Activated naive CD4-positive, alpha-beta T cell treated with Interleukin-2 at 50 U/mL for 16 hours (primary cell): Measurements from ENCODE around the gene SARS2.
A peak's percentile ranks its signal among the peaks of the same experiment; 100 is the strongest.

Experiments
- DNase-seq: peaks from one replicate; pipeline ENCODE4 v3.0.0-alpha.2; 2020

The SARS2 gene

DNA sequence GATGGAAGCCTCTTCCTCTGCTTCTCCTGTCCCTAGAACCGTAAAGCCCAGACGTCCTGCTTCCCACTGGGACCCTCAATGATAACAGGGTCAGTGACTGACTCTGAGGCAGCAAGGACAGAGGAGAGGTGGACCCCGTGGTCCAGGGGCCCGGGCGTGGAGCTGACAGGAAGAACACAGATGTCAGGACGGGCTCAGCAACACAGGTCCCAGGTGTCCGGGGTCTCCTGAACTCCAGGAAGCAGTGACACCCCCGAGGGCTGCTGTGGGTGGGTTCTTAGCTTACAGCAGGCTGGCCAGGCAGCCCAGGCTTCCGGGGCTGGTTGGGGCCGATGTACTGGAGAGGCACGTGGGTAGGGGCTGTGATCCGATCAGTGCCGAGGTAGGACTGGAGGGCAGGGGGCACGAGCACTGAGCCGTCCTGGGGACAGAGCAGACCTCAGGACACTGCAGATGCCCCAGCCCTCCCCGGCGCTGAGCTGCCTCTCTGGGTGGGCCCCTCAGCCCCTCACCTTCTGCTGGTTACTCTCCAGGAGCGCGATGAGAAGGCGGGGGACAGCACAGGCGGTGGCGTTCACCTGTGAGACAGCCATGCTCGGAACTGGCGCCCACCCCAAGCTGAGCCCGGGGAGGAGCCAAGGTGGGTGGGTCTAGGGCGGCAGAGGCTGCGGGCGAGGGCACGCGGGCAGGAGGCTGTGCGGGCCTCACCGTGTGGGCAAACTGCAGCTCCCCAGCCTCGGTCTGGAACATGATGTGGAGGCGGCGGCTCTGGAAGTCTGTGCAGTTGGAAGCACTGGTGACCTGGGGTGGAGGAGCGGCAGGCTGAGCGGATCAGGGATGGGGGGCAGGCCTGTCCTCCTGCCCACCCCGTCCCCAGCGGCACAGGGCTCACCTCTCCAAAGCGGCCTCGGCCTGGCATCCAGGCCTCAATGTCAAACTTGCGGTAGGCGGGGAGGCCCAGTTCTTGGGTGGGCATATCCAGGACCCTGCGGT is 14.9 kb downstream of the SARS2 start:
- DNase-seq = no peak

DNA sequence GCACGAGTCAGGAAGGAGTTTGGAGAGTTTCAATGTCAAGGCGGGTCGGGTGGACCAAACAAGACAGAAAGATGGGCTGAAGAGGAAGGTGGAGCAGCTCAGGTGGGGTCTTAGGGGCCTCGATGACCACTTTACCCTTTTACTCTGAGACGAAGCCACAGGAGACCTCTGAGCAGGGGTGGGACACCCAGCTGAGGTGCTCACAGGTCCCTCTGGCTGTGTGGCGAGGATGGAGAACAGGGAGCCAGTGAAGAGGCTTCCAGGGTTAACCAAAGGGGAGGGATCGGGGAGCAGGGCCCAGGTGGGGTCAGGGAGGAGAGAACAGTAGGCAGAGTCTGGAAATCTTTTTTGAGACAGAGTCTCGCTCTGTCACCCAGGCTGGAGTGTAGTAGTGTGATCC is 16.6 kb downstream of the SARS2 start:
- DNase-seq = no peak

DNA sequence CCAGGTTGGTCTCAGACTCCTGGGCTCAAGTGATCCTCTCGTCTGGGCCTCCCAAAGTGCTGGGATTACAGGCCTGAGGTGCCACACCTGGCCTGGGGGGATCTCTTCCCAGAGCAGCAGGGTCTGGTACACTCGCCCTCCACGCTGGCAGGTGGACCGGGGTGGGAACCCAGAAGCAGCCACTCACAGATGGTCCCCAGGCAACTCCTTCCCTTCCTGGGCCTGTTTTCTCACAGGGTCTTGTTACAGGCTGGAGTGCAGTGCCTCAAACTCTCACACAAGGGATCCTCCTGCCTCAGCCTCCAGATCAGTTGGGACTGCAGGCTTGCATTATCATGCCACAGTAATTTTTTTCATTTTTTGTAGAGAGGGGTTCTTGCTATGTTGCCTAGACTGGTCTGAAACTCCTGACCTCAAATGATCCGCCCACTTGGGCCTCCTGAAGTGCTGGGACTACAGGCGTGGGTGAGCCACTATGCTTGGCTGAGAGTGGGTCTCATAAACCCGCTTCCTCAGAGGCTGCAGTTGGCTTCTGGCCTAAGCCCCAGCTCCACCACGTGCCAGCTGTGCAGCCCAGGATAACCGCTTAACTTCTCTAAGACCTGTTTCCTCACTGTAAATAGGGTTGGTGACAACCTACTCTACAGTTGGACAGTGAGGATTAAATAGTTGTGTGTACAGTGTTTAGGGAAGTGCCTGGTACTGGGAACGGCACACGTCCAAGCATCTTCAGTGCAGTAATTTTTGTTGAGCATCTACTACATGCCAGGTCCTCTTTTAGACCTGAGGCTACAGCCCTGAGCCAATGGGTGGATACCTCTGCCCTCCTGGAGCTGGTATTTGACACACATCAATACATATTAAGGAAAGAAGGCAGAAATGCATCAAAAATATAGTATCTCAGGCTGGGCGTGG is 17.7 kb downstream of the SARS2 start:
- no peak for DNase-seq

DNA sequence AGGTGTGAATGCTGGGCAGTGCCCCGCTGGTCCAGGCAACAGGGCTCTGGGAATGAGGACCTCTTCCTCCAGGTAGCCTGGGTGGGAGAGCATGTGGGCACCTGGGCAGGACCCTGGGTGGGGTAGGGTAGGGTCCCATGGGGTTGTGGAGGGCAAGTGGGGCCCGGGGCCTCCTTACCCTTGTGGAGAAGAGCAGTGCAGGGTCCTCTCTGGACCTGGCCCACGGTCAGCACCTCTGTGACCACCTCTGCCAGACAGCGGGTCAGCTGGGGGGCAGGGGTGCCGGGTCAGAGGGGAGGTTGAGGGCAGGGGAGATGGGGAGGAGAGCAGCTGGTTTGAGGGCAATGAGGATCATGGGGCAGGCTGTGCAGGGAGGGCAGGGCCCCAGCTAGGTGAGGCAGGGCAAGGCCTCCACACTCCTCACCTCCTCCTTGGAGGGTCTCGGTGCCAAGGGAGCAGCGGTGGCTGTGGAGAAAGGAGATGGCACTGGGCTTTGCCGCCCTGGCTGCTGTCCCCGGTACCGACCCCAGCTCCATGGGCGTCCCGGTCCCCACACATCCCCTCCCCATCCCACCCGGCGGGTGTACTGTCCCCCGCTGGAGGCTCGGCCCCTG is 19.1 kb downstream of the SARS2 start:
- no peak for DNase-seq

DNA sequence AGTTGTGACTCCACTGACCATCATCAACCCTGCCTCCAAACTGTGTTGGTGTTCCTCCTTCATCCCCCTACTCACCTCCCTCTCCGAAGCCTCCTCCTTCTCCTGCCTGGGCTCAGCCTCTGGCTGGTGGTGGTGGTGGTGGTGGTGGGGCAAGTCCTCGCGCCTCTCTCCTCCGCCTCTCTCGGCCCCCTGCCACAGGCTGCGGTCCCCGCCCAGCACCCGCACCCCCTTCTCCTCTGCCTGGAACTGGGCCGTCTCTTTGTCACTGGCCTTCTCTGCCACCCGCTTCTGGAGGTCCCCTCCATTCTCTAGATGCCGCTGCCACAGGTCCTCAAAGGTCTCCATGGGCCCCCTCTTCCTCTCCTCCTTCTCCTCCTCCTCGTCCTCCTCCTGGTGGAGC is 20.1 kb downstream of the SARS2 start:
- DNase-seq = no peak

DNA sequence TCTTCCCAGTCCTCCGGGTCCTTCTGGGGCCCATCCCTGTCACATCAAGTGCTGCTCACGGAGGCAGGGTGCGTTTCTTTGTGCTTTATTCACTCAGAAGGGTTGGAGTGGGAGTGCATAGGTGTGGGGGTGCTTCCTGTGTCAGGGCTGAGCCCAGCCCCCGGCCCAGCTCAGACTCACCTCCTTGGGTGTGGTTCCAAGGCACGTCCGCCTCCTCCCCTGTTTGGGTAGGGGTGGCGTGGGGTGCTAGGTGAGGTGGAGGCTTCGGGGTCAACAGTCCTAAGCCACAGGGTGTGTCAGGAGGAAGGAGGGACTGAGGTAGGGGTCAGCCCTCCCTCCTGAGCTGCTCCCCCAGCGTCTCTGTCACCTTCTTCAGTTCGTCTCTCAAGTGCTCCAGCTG is 21.7 kb downstream of the SARS2 start:
- no peak for DNase-seq

DNA sequence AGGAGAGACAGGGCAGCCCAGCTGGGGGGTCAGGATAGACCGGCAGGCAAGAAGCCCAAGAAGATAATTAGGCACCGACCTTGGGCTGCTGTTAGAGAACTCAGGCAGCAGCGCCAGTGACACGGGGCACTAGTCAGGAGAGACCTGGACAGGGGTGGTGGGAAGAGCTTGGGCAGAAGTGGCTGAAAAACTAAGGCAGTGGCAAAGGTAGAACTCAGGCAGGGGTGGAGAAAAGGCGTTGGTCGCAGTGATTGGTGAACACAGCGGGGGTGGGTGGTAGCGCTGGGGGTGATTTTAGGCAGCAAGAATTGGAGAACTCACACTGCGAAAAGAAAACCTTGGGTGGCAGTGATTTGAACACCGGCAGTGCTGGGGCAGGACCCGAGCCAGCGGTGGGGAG is 22.9 kb downstream of the SARS2 start:
- no peak for DNase-seq

DNA sequence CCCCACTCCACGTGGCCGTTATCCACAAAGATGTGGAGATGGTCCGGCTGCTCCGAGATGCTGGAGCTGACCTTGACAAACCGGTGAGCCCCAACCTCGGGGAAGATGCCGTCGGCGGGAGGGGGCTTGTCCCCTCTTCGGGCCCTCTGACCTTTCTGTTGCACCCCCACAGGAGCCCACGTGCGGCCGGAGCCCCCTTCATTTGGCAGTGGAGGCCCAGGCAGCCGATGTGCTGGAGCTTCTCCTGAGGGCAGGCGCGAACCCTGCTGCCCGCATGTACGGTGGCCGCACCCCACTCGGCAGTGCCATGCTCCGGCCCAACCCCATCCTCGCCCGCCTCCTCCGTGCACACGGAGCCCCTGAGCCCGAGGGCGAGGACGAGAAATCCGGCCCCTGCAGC is 23.3 kb downstream of the SARS2 start:
- no peak for DNase-seq

DNA sequence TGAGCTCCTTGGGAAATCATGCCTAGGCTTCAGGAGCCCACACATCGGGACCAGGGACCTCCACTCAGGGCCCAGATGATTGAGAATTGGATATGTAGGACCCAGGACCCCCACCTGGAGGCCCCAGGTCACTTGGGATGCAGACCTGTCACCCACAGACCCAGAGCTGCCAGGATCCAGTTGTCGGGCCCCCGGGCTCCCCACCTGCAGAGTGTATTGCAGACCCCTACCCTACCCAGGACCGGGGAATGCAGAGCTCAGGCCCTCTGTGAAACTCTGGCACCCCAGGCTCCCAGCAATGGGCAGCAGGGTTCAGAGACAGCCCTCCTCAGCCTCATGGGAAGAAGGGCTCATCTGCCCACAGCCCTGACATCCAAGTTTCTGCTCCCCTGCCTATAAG is 24.9 kb downstream of the SARS2 start:
- DNase-seq = no peak

DNA sequence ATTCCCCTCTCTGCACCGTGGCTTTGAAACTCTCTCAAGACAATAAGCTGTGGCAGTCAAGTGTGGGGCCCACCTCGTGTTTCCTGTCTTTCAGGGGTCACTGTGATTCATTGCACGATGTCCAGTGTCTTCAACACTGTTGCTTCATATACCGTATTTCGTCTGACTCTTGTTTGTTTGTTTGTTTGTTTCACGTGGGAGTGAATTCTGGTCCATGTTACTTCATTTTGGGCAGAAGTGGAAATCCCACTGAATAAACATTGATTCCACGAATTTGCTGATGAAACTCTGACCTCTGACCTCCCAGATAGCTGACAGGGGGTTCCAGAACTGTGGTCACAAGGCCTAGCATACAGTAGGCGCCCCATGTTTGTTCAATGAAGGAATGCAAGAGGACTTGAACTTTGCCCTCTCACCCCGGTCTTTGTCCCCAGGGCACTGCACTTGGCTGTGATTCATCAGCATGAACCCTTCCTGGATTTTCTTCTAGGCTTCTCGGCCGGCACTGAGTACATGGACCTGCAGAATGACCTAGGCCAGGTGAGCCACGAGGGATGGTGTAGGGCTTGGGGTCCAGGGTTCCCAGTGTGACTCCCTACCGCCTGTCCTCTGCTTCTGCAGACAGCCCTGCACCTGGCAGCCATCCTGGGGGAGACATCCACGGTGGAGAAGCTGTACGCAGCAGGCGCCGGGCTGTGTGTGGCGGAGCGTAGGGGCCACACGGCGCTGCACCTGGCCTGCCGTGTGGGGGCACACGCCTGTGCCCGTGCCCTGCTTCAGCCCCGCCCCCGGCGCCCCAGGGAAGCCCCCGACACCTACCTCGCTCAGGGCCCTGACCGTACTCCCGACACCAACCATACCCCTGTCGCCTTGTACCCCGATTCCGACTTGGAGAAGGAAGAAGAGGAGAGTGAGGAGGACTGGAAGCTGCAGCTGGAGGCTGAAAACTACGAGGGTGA is 25.7 kb downstream of the SARS2 start:
- DNase-seq = no peak

DNA sequence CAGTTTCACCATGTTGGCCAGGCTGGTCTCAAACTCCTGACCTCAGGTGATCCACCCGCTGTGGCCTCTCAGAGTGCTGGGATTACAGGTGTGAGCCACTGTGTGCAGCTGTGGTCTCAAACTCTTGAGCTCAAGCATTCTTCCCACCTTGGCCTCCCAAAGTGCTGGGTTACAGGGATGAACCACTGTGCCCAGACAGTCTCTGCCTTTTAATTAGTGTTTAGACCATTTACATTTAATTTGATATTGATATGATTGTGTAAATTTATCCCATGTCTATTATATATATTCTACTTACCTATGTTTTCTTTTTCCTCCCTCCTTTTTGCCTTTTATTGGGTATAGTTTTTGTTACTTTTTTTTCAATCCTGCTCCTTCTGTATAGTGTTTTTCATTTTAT is 28.9 kb downstream of the SARS2 start:
- DNase-seq = no peak

DNA sequence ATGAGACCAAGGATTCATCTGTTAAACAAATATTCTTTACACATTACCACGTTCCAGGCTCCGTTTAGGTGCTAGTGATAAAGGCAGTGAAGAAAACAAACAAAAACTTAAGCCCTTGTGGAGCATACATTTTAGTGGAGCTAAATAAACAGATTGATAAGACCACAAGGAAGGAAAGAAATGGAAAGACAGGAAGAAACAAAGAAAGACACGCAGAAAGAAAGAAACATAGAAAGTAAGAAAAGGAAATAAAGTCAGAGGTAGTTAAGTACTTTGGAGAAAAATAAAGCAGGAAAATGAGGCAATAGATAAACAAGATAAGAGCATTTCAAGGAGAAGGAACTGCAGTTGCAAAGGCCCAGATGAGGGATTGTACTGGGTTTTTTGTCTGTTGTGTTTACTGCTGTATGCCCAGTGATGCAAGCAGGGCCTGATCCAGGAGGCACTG is 29.8 kb downstream of the SARS2 start:
- no peak for DNase-seq

DNA sequence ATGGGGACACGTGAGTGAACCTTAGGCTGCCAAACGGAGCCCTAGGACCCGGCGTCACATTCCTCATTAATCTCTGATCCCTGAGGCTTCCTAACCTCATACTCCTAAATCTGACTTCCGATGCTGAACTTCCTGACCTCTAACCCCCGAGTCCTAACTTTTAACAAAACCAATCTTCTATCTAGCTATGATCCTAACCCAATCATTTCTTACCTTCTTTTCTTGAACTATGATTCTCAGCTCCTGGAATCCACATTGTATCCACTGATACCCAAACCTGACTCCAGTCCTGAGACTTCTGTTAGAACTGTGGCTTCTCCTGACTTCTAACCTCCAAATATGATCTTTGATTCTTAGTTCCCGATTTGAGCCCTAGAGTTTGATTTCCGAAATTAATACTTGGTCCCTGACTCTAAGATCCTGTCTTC is 30.3 kb downstream of the SARS2 start:
- no peak for DNase-seq

DNA sequence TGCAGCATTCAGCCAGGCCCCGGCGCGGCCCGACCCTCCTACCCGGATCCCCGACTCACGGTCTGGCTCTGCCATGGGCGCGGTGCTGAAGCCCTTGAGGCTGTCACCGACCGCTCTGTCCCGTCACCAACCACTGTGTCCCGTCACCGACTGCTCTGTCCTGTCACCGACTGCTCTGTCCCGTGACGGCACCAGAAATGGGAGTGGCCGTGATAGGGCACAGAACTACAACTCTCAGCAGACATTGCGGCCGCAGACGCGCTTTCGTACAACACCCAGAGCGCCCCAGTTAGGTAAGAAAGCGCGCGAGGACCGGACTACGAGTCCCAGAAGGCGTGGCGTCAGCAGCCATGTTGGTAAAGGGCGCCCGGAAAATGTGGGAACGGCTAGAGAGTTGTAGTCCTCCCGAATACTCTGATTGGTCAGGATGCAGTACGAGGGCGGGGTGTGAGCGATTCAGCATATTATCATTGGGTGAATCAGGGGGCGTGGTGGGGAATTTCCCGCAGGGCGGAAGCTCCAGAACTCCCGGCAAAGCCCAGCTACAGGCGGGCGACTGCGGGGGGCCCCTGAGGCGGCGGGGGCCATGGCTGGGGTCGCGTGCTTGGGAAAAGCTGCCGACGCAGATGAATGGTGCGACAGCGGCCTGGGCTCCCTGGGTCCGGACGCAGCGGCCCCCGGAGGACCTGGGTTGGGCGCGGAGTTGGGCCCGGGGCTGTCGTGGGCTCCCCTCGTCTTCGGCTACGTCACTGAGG is 30.9 kb downstream of the SARS2 start, which contains the start of the genes NFKBIB and SIRT2:
Gene NFKBIB, plus strand, starts transcription at position 523 of the 755 bp plus-strand sequence. Its CDS starts 64 bp downstream, at position 587.
Gene SIRT2, minus strand, starts transcription at position 172 of the 755 bp plus-strand sequence. Its CDS starts 97 bp downstream, at position 75.
- peak; percentile 99 for DNase-seq

DNA sequence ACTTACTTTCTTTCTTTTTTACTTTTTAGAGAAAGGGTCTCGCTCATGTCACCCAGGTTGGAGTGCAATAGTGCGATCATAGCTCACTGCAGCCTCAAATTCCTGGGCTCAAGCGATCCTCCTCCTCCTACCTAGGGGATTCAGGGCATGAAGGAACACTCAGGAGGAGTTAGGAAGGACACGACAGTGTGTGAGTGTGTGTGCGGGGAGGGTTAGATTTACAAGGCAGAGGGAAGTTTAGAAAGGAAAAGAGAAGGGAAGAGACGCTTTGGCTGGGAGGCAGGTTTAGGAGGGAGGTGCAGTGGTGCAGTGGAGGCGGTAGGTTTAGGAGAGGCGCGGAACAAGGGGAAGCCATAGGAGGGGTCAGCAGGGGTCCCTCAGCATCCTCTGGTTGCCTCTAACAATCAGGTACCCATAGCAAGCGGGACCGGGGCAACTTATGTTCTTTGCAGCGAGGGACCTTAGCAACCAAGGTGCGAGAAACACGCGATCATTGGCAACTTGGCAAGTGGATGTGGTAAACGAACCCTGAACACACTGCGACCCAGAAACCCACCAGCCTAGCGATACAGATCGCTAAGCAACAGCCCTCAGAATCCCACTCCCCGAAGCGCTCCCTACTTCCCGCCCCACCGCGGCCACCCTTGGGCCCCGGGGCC is 31.6 kb downstream of the SARS2 start:
- no peak for DNase-seq

DNA sequence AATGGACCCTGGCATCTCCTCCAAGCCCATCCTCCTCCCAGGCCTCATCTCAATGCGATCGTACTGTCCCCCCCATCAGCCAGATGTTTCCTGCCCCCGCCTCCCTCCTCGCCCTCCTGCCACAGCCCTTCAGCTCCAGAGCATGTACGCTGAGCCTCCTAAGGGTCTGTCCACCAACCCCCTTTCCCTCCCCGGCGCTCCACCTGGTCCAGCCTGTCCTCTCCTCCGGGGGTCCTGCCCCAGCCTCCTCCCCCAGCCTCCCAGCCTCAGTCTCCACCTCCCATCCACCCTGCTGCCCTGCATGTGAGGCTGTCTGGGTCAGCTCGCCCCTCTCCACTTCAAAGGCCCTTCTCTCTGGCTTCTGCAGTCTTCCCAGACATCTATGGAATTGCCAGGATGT is 35.6 kb downstream of the SARS2 start:
- no peak for DNase-seq

DNA sequence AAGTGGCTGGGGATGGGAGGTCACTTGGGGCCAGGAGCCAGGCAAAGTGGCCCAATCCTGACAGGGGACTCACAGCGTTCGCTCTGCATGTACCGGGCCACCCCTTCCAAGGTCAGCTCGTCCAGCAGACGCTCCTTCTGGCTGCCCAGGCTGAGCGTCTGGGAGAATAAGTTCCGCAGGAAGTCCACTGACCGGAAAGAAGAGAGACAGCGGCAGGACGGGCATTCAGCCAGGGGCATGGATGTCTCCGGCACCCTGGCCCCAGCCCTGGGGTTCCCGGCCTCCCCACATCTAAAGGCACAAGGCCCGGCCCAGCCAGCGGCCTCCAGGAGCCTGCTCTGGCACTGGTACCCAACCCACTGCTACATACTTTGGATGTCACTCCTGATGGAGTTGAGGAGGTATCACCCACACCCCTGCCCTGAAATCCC is 37.2 kb downstream of the SARS2 start:
- DNase-seq = no peak

DNA sequence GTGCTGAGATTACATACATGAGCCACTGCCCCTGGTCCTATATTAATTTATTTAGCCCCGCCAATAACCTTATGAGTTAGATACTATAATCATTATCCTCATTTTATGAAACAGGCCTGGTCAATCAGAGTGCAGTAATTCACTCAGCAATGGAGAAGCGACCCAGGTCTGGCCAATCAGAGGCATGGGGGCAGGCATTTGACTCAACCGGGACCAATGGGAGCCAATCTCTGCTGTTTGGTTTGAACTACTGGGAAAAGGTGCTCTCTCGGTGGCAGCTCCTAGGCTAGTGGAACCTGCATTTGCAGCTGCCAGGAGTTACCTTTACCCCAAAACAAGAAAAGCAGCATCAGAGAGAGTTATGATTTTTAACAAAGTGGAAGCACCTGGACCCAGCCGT is 37.7 kb downstream of the SARS2 start:
- DNase-seq = no peak

DNA sequence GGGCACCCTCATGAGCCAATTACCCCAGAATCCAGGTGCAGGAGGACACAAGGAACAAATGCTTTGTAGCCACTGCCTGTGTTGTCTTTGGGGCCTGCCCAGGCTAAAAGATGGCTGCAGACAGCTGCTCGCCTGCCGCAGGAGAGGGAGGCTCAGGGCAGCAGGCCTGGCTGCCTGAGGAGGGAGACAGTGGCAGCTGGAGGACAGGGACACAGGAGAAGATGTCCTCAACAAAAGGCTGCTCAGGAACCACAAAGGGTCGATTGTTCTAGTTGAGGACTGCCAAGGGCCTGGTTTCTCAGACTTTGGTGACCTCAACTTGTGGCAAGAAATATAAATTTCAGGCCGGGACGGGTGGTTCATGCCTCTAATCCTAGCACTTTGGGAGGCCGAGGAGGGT is 38.8 kb downstream of the SARS2 start:
- DNase-seq = no peak

DNA sequence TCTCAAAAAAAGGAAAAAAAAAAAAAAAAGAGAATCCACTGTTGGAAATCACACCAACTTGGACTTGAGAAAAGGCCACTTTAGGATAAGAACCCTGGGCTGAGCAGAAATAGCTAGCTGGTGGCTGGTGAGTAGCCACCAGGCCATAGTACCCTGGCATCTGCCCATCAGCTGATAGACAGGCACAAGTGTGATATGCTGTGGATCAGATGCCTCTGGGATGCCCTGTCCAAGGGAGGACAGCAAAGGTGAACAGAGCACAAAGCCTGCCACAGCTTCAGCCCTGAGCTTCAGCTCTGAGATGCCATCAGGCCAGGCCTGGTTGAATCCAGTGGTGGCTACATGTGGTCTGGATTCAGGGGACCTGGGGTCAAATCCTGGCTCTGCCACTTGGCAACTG is 39.9 kb downstream of the SARS2 start:
- no peak for DNase-seq
